HEK293 (cell line): ENCODE data around the gene LBHD2.
A peak's percentile ranks its signal among the peaks of the same experiment; 100 is the strongest.

Experiments
- CTCF ChIA-PET: fragments of 350-600 bp; formaldehyde crosslinking; extraction: SDS; loops from one replicate; lab custom pipeline; 2021; ENCODE audit warnings: antibody characterized with exemption; lab: Yijun Ruan, JAX
- POLR2A ChIA-PET: fragments of 300-600 bp; formaldehyde crosslinking; extraction: SDS; loops from one replicate; lab custom pipeline; 2020; ENCODE audit warnings: antibody characterized with exemption, inconsistent platforms; lab: Yijun Ruan, JAX
- H3K27ac ChIP-seq: fragments of 200-500 bp; sonication (Bioruptor generic); 2 replicates; pipeline ENCODE4 v1.5.1; 2014; ENCODE audit warnings: low read depth, low read length, control low read depth, inconsistent platforms; ENCODE audit errors: extremely low read depth
- H3K36me3 ChIP-seq, 2 experiments: fragments of 200-500 bp in 1 of 2; sonication (Bioruptor generic) in 1 of 2; 1 replicate in 1 of 2; 2 replicates in 1 of 2; pipeline ENCODE4 v1.5.1; 2014 to 2017; ENCODE audit warnings: inconsistent platforms in 2 of 2, low read length in 2 of 2; ENCODE audit not compliant: control insufficient read depth in 2 of 2, insufficient read depth in 1 of 2
- H3K4me1 ChIP-seq: fragments of 200-500 bp; sonication (Bioruptor generic); 2 replicates; pipeline ENCODE4 v1.5.1; 2014; ENCODE audit warnings: mild to moderate bottlenecking, low read length, inconsistent platforms; ENCODE audit not compliant: control insufficient read depth, insufficient read depth
- H3K4me3 ChIP-seq: 2 replicates; pipeline ENCODE4 v1.5.1; 2011; ENCODE audit warnings: low read depth, mild to moderate bottlenecking, control low read depth, low read length, moderate library complexity
- H3K9me3 ChIP-seq: fragments of 200-500 bp; sonication (Bioruptor generic); 2 replicates; pipeline ENCODE4 v1.5.1; 2014; ENCODE audit warnings: low read depth, low read length, inconsistent platforms; ENCODE audit not compliant: control insufficient read depth, insufficient read depth
- AEBP2 ChIP-seq: fragments of 450-650 bp; formaldehyde crosslinking; IDR thresholded peaks from 2 replicates; pipeline ENCODE4 v1.5.1; 2016; ENCODE audit warnings: missing biosample characterization, missing genetic modification characterization, borderline replicate concordance
- GFI1B ChIP-seq: fragments of 450-650 bp; formaldehyde crosslinking; IDR thresholded peaks from 2 replicates; pipeline ENCODE4 v1.5.1; 2016; ENCODE audit warnings: missing biosample characterization, missing genetic modification characterization
- MYNN ChIP-seq: fragments of 450-650 bp; formaldehyde crosslinking; IDR thresholded peaks from 2 replicates; pipeline ENCODE4 v1.5.1; 2016; ENCODE audit warnings: missing biosample characterization, missing genetic modification characterization, borderline replicate concordance
- SCRT1 ChIP-seq: fragments of 450-650 bp; formaldehyde crosslinking; IDR thresholded peaks from 2 replicates; pipeline ENCODE4 v1.5.1; 2016; ENCODE audit warnings: missing biosample characterization, missing genetic modification characterization, borderline replicate concordance
- TSHZ1 ChIP-seq: fragments of 450-650 bp; formaldehyde crosslinking; IDR thresholded peaks from 2 replicates; pipeline ENCODE4 v1.5.1; 2016; ENCODE audit warnings: missing biosample characterization, missing genetic modification characterization, borderline replicate concordance
- ZBTB17 ChIP-seq: fragments of 450-650 bp; formaldehyde crosslinking; IDR thresholded peaks from 2 replicates; pipeline ENCODE4 v1.5.1; 2016; ENCODE audit warnings: missing biosample characterization, missing genetic modification characterization
- ZBTB26 ChIP-seq: fragments of 450-650 bp; formaldehyde crosslinking; optimal IDR thresholded peaks from 2 replicates; pipeline ENCODE3; 2016; ENCODE audit warnings: missing biosample characterization, mild to moderate bottlenecking, missing genetic modification characterization
- ZIC2 ChIP-seq: fragments of 450-650 bp; formaldehyde crosslinking; IDR thresholded peaks from 2 replicates; pipeline ENCODE4 v1.5.1; 2016; ENCODE audit warnings: missing biosample characterization, missing genetic modification characterization
- ZNF16 ChIP-seq: fragments of 450-650 bp; formaldehyde crosslinking; IDR thresholded peaks from 2 replicates; pipeline ENCODE4 v1.5.1; 2016; ENCODE audit warnings: low read depth, missing biosample characterization, missing genetic modification characterization
- ZNF26 ChIP-seq: fragments of 450-650 bp; formaldehyde crosslinking; IDR thresholded peaks from 2 replicates; pipeline ENCODE4 v1.5.1; 2016; ENCODE audit warnings: missing biosample characterization, missing genetic modification characterization
- ZNF394 ChIP-seq: fragments of 450-650 bp; formaldehyde crosslinking; IDR thresholded peaks from 2 replicates; pipeline ENCODE4 v1.5.1; 2016; ENCODE audit warnings: missing biosample characterization, missing genetic modification characterization, mild to moderate bottlenecking, moderate library complexity, borderline replicate concordance
- ZNF404 ChIP-seq: fragments of 450-650 bp; formaldehyde crosslinking; IDR thresholded peaks from 2 replicates; pipeline ENCODE4 v1.5.1; 2017; ENCODE audit warnings: missing biosample characterization, missing genetic modification characterization
- ZNF529 ChIP-seq: fragments of 450-650 bp; formaldehyde crosslinking; IDR thresholded peaks from 2 replicates; pipeline ENCODE4 v1.5.1; 2017; ENCODE audit warnings: missing genetic modification characterization, missing biosample characterization; ENCODE audit not compliant: insufficient replicate concordance
- ZNF544 ChIP-seq: fragments of 450-650 bp; formaldehyde crosslinking; IDR thresholded peaks from 2 replicates; pipeline ENCODE4 v1.5.0; 2017; ENCODE audit warnings: missing biosample characterization, missing genetic modification characterization
- ZNF558 ChIP-seq: fragments of 450-650 bp; formaldehyde crosslinking; IDR thresholded peaks from 2 replicates; pipeline ENCODE4 v1.5.1; 2016; ENCODE audit warnings: missing biosample characterization, missing genetic modification characterization
- ZNF585B ChIP-seq: fragments of 450-650 bp; formaldehyde crosslinking; IDR thresholded peaks from 2 replicates; pipeline ENCODE4 v1.5.1; 2016; ENCODE audit warnings: missing biosample characterization, missing genetic modification characterization
- ZNF621 ChIP-seq: fragments of 450-650 bp; formaldehyde crosslinking; IDR thresholded peaks from 2 replicates; pipeline ENCODE4 v1.5.1; 2017; ENCODE audit warnings: missing biosample characterization, missing genetic modification characterization
- ZNF624 ChIP-seq: fragments of 450-650 bp; formaldehyde crosslinking; IDR thresholded peaks from 2 replicates; pipeline ENCODE4 v1.5.1; 2017; ENCODE audit warnings: missing biosample characterization, missing genetic modification characterization
- ZNF704 ChIP-seq: fragments of 450-650 bp; formaldehyde crosslinking; IDR thresholded peaks from 2 replicates; pipeline ENCODE4 v1.5.1; 2016; ENCODE audit warnings: missing biosample characterization, missing genetic modification characterization
- ZNF776 ChIP-seq: fragments of 450-650 bp; formaldehyde crosslinking; IDR thresholded peaks from 2 replicates; pipeline ENCODE4 v1.5.0; 2017; ENCODE audit warnings: missing biosample characterization, missing genetic modification characterization, borderline replicate concordance
- ZNF843 ChIP-seq: fragments of 450-650 bp; formaldehyde crosslinking; IDR thresholded peaks from 2 replicates; pipeline ENCODE4 v1.5.1; 2016; ENCODE audit warnings: missing biosample characterization, missing genetic modification characterization
- ZSCAN18 ChIP-seq: fragments of 450-650 bp; formaldehyde crosslinking; IDR thresholded peaks from 2 replicates; pipeline ENCODE4 v1.5.1; 2016; ENCODE audit warnings: missing biosample characterization, missing genetic modification characterization

LBHD2 gene

GRCh38 chr14:103131580-103131979, 47.6 kb downstream of the LBHD2 start (continued):
- TF ChIP-seq ZNF544 (tag by site-specific recombination) (no peak), ZNF621 (no peak), ZNF404 (no peak), ZNF624 (tag by site-specific recombination) (no peak), ZNF26 (tag by site-specific recombination) (no peak), ZNF394 (no peak), ZNF529 (tag by site-specific recombination) (no peak), ZIC2 (tag by site-specific recombination) (peak; percentile 32; the same call in 1 of the 2 replicates), ZNF558 (tag by site-specific recombination) (no peak), ZNF16 (0 out of 2 replicates have a peak, but pooled peaks have one; percentile 90)

GRCh38 chr14:103132381-103133209, 48.6 kb downstream of the LBHD2 start:
- ChIA-PET CTCF (no interaction called here), POLR2A (interaction anchor here (0.5 kb wide), 1 partner anchor 128 kb away, joined by 3 read pairs; no protein-coding TSS in a partner anchor)
- H3K4me1 ChIP-seq, result peaks cover 8% of the 10 kb centered on the region; the same call in 1 of the 2 replicates
- peaks cover 0 to 27% of the 10 kb centered on the region in 2 experiments; a peak in 1 of 3 replicates for H3K36me3 ChIP-seq
- no peak overlapping the region for H3K4me3 ChIP-seq
- no peak overlapping the region for H3K27ac ChIP-seq
- H3K9me3 ChIP-seq, result no peaks in the 10 kb centered on the region
- TF ChIP-seq AEBP2 (tag by site-specific recombination), result no peak
- peak; percentile 36; the same call in 1 of the 2 replicates for TF ChIP-seq ZBTB17 (tag by site-specific recombination)
- TF ChIP-seq ZNF843 (tag by site-specific recombination), result no peak
- no peak for TF ChIP-seq SCRT1 (tag by site-specific recombination)
- no peak for TF ChIP-seq ZNF394
- no peak for TF ChIP-seq ZNF704
- TF ChIP-seq MYNN (tag by site-specific recombination), result no peak
- TF ChIP-seq GFI1B (tag by site-specific recombination), result no peak
- TF ChIP-seq ZNF776 (tag by site-specific recombination), result no peak
- peak; percentile 88 for TF ChIP-seq ZIC2 (tag by site-specific recombination)
- no peak for TF ChIP-seq TSHZ1 (tag by site-specific recombination)
- TF ChIP-seq ZNF585B (tag by site-specific recombination), result no peak
- TF ChIP-seq ZSCAN18 (tag by site-specific recombination), result no peak
- TF ChIP-seq ZBTB26, result peak; percentile 20
